Upper lobe of left lung (tissue), 6 donors: ENCODE results near the gene GBF1. TPM values are rescaled to one million over a fixed set of nuclear protein-coding genes. Genes with fewer than 3 reads are reported as not detected.

Source experiments
- ATAC-seq, 2 donors: fragments of 200-7000 bp; cut with Tn5 transposase; one replicate each; pipeline ENCODE4 v1.9.1; 2022; ENCODE audit warnings: mild to moderate bottlenecking in 2 of 2, moderate library complexity in 2 of 2; ENCODE audit not compliant: low FRiP score in 2 of 2
- DNase-seq, 2 donors: peaks; one replicate each; pipeline ENCODE4 v3.0.0-alpha.2; 2019 to 2020
- H3K27ac ChIP-seq, 4 donors: fragments of 200-600 bp; sonication (generic); one replicate each; pipeline ENCODE4 v1.5.1; 2016 to 2019
- H3K27me3 ChIP-seq, 4 donors: fragments of 200-600 bp; sonication (generic); one replicate each; pipeline ENCODE4 v1.5.1; 2017 to 2019
- H3K36me3 ChIP-seq, 4 donors: fragments of 200-600 bp; sonication (generic); one replicate each; pipeline ENCODE4 v1.5.1; 2016 to 2019
- H3K4me1 ChIP-seq, 4 donors: fragments of 200-600 bp; sonication (generic); one replicate each; pipeline ENCODE4 v1.5.1; 2018 to 2019
- H3K4me3 ChIP-seq, 4 donors: fragments of 200-600 bp; sonication (generic); one replicate each; pipeline ENCODE4 v1.5.1; 2017 to 2019; ENCODE audit warnings: mild to moderate bottlenecking in 2 of 4, moderate library complexity in 1 of 4
- H3K9me3 ChIP-seq, 4 donors: fragments of 200-600 bp; sonication (generic); one replicate each; pipeline ENCODE4 v1.5.1; 2018 to 2019
- EP300 ChIP-seq, 4 donors: sonication (generic); formaldehyde crosslinking; IDR thresholded peaks; one replicate each; pipeline ENCODE4 v1.5.1; 2017; ENCODE audit warnings: antibody characterized with exemption in 4 of 4, control low read depth in 2 of 4
- POLR2A ChIP-seq, 4 donors: fragments of 450-650 bp; IDR thresholded peaks; one replicate each; pipeline ENCODE4 v1.5.1; 2016 to 2017; ENCODE audit warnings: antibody characterized with exemption in 4 of 4, mild to moderate bottlenecking in 2 of 4
- POLR2AphosphoS5 ChIP-seq, 2 donors: sonication (generic); formaldehyde crosslinking; IDR thresholded peaks; one replicate each; pipeline ENCODE4 v1.5.1; 2017; ENCODE audit warnings: antibody characterized with exemption in 2 of 2
- WGBS, 2 donors: methylation state at CpG; one replicate each; pipeline ENCODE4 v1.1.5; 2017 to 2018; 5-methylcytosine and 5-hydroxymethylcytosine counted together
- total RNA-seq, 6 donors: library from RNA; depleted of rRNA in 4 of 6; stranded (reverse); fragments of >200 nt in 4 of 6; gene quantifications; one replicate each; pipeline versions ENCODE4 v1.1.0 to v1.2.1, GENCODE V29; 2016 to 2021
- TF ChIP-seq, protein P1 (sequence below), 6 experiments: fragments of 450-650 bp in 4 of 6; fragments of 200-600 bp in 2 of 6; sonication (generic) in 2 of 6; IDR thresholded peaks; one replicate each; pipeline ENCODE4 v1.5.1; 2016 to 2019; ENCODE audit warnings: antibody characterized with exemption in 6 of 6
- donor health status: DM: no; HTN: no; CAD: no; lungs with moderate emphysema.
- donor health status: DM: no; HTN: yes; CAD: no; lungs with severe emphysema.

The GBF1 gene
- total RNA-seq, 6 donors from 2014 or later = 36.7 to 59.7 (median 44.4) TPM

- 0% methylated on average over 36 of the region's 71 CpGs; no CpG with 5 or more reads in 1 of the 2 donors for WGBS, 2 donors
- TF ChIP-seq, protein P1, sequence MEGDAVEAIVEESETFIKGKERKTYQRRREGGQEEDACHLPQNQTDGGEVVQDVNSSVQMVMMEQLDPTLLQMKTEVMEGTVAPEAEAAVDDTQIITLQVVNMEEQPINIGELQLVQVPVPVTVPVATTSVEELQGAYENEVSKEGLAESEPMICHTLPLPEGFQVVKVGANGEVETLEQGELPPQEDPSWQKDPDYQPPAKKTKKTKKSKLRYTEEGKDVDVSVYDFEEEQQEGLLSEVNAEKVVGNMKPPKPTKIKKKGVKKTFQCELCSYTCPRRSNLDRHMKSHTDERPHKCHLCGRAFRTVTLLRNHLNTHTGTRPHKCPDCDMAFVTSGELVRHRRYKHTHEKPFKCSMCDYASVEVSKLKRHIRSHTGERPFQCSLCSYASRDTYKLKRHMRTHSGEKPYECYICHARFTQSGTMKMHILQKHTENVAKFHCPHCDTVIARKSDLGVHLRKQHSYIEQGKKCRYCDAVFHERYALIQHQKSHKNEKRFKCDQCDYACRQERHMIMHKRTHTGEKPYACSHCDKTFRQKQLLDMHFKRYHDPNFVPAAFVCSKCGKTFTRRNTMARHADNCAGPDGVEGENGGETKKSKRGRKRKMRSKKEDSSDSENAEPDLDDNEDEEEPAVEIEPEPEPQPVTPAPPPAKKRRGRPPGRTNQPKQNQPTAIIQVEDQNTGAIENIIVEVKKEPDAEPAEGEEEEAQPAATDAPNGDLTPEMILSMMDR (IDR thresholded peaks at IDR 0.05) = peak in 5 of 6 experiments; percentile 20 to 98 (median 97)
- TF ChIP-seq EP300 (IDR thresholded peaks at IDR 0.05) (peak in 3 of 4 donors; percentile 60 to 82 (median 79)), POLR2AphosphoS5 (IDR thresholded peaks at IDR 0.05) (peak; percentile 93), POLR2A (IDR thresholded peaks at IDR 0.05) (peak; percentile 62 to 96 (median 82))
- Histone ChIP-seq H3K9me3 (no peaks in the 10 kb centered on the region), H3K4me1 (peaks cover 39 to 50% (median 43%) of the 10 kb centered on the region in 4 donors), H3K27me3 (no peaks in the 10 kb centered on the region), H3K36me3 (peaks cover 0 to 19% (median 16%) of the 10 kb centered on the region in 4 donors), H3K27ac (peak overlapping the region; percentile 94 to 97 (median 96)), H3K4me3 (peak overlapping the region; percentile 61 to 82 (median 68))
- DNase-seq (peak; percentile 95 to 98), ATAC-seq (peak; percentile 93 to 95)
Measured at GRCh38 chr10:102394079-102394800, 148.9 kb downstream of the GBF1 start.

DNA sequence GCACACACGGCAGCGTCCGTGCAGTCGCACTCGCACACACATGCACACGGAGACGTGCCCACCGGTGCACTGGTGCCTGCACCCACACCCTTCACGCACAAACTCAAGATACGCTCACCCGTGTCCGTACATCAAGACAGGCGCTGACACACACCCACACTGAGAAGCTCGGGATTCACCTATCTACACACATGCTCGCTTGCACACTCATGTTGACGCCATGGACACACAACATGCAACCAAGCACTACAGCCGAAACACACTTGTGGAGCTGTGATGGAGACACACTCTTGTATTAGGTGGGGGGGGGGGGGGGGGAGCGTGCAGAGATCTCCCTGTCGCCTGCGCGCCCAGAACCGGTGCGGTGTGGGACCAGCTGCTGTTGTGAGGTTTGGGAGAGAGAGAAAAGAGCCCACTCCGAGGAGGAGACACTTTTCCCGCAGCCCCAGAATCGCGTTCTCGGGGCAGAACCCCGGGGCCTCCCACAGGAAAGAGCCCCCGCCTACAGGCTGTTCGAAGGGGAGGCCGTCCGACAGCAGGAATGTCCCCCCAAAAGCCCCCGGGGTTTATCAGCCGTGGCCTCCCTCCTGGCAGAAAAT is 149.6 kb downstream of the GBF1 start:
- ATAC-seq = peak; percentile 0
- Histone ChIP-seq H3K36me3 (peaks cover 0 to 21% (median 17%) of the 10 kb centered on the region in 4 donors), H3K9me3 (no peaks in the 10 kb centered on the region), H3K27me3 (no peaks in the 10 kb centered on the region), H3K4me3 (peak overlapping the region; percentile 61 to 82 (median 68)), H3K4me1 (peaks cover 42 to 56% (median 48%) of the 10 kb centered on the region in 4 donors), H3K27ac (peak overlapping the region; percentile 94 to 97 (median 96))
- TF ChIP-seq EP300 (IDR thresholded peaks at IDR 0.05) (no peak), POLR2AphosphoS5 (IDR thresholded peaks at IDR 0.05) (no peak), POLR2A (IDR thresholded peaks at IDR 0.05) (no peak)
- TF ChIP-seq, protein P1 (IDR thresholded peaks at IDR 0.05) = no peak
- DNase-seq = peak; percentile 37 to 87
- WGBS, 2 donors = 0% methylated on average over 3 to 35 of the region's 35 CpGs

DNA sequence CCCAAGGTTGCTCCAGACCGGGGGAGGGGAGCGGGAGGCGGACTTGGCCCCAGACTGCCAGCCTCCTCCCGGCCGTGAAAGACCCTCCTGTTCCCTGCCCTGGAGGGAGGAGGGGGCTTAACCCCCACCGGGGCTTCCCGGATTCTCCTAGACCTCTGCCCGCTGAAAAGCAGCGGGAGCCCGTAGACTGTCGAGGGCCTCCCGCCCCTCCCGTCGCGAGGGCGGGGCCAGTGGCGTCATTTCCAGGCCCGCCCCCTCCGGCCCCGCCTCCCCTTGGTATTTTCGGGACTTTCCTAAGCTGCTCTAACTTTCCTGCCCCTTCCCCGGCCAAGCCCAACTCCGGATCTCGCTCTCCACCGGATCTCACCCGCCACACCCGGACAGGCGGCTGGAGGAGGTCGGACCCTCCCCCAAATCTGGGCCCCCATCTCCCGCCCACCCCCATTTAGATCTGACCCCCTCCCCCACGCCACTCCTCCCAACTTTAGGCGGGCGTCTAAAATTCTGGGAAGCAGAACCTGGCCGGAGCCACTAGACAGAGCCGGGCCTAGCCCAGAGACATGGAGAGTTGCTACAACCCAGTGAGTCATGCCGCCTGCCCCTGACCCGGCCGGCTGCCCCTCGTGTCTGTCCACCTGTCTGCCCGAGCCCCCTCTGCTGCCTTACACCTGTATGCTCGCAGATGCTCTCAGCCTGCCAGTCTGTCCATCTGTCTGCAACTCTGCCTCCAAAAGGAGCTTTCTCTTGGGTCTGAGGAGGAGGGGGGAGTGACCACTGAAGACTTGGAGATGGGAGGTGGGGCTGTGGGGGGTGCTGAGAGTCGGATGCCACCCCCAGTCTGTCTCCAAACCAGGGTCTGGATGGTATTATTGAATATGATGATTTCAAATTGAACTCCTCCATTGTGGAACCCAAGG is 150.3 kb downstream of the GBF1 start, which contains the start of gene NFKB2:
NFKB2 (plus strand) TSS at position 306 of the 917 bp plus-strand sequence; CDS start at position 561, 255 bp downstream.
- 0% methylated on average over 12 to 30 of the region's 42 CpGs for WGBS, 2 donors
- ATAC-seq = peak; percentile 83 to 87
- H3K4me3 ChIP-seq = peak within 1 kb of the TSS; percentile 61 to 82 (median 68)
- DNase-seq = peak; percentile 93 to 98
- no peaks in the 10 kb centered on the region for H3K9me3 ChIP-seq
- peaks cover 0 to 29% (median 24%) of the 10 kb centered on the region in 4 donors for H3K36me3 ChIP-seq
- peak within 1 kb of the TSS; percentile 94 to 97 (median 96) for H3K27ac ChIP-seq
- no peaks in the 10 kb centered on the region for H3K27me3 ChIP-seq
- TF ChIP-seq POLR2AphosphoS5 (IDR thresholded peaks at IDR 0.05) (peak; percentile 89 to 93), EP300 (IDR thresholded peaks at IDR 0.05) (peak in 2 of 4 donors; percentile 48 to 77), POLR2A (IDR thresholded peaks at IDR 0.05) (peak in 3 of 4 donors; percentile 77 to 81 (median 77))
- TF ChIP-seq, protein P1 (IDR thresholded peaks at IDR 0.05) = peak in 1 of 6 experiments; percentile 16
- H3K4me1 ChIP-seq = peaks cover 43 to 63% (median 52%) of the 10 kb centered on the region in 4 donors

GRCh38 chr10:102396317-102396650 is 151.0 kb downstream of the GBF1 start:
- no peak for TF ChIP-seq POLR2A (IDR thresholded peaks at IDR 0.05)
- TF ChIP-seq, protein P1 (IDR thresholded peaks at IDR 0.05) = no peak
- no peak for TF ChIP-seq EP300 (IDR thresholded peaks at IDR 0.05)
- TF ChIP-seq POLR2AphosphoS5 (IDR thresholded peaks at IDR 0.05) = no peak
- H3K4me3 ChIP-seq = peak overlapping the region; percentile 61 to 82 (median 68)
- H3K27me3 ChIP-seq = no peaks in the 10 kb centered on the region
- H3K9me3 ChIP-seq = no peaks in the 10 kb centered on the region
- DNase-seq = no peak
- H3K36me3 ChIP-seq = peaks cover under 1 to 35% (median 30%) of the 10 kb centered on the region in 4 donors
- no peak for ATAC-seq
- H3K4me1 ChIP-seq = peaks cover 43 to 63% (median 49%) of the 10 kb centered on the region in 4 donors
- H3K27ac ChIP-seq = peak overlapping the region; percentile 94 to 97 (median 96)
- 54 to 89% methylated on average over 2 of the region's 4 CpGs for WGBS, 2 donors
